ENCODE data around the gene CCDC60. TPM values are rescaled to one million over a fixed set of nuclear protein-coding genes. Genes with fewer than 3 reads are reported as not detected.

CCDC60 gene
- polyA plus RNA-seq, 1 experiment, result not detected

DNA sequence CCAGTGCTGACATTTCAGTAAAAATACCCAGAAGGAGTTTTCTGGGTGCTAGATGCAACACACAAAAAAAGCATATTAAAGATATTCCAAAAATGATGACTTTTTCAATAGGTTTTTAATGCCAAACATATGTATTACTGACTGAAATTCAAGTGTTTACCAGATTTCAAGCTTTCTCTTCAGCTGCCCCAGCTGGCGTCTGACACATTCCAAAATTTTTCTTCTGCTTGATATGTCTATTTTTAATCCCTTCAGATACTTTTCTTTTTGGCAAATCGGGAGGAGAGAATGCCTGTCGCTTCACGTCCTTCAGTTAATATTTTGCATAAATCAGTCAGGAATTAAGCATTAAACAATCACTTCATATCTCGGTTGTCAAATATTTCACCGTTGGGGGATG, 7.1 kb upstream of the CCDC60 start:
- CTCF ChIA-PET, result no interaction called here
- H3K27ac ChIP-seq (ENCODE audit: low read depth, low read length), result no peak overlapping the region
- POLR2A ChIA-PET, result no interaction called here
- no peak for TF ChIP-seq CTCF (IDR thresholded peaks at IDR 0.05; ENCODE audit: low read depth, low read length)
- no peaks in the 10 kb centered on the region for H3K27me3 ChIP-seq (ENCODE audit: control insufficient read depth, insufficient read depth, low read length)
- no peak for DNase-seq (ENCODE audit: low read depth, low spot score)
- no peak overlapping the region for H3K4me3 ChIP-seq (ENCODE audit: low read depth, low read length)
- peaks cover 14% of the 10 kb centered on the region; the same call in 1 of the 2 replicates for H3K9me3 ChIP-seq (ENCODE audit: control insufficient read depth, insufficient read depth, low read length)

GRCh38 chr12:119328111-119328510, 6.4 kb upstream of the CCDC60 start:
- no peak overlapping the region for H3K27ac ChIP-seq (ENCODE audit: low read depth, low read length)
- DNase-seq (ENCODE audit: low read depth, low spot score), result no peak
- TF ChIP-seq CTCF (IDR thresholded peaks at IDR 0.05; ENCODE audit: low read depth, low read length), result no peak
- H3K9me3 ChIP-seq (ENCODE audit: control insufficient read depth, insufficient read depth, low read length), result peaks cover 14% of the 10 kb centered on the region; the same call in 1 of the 2 replicates
- no peaks in the 10 kb centered on the region for H3K27me3 ChIP-seq (ENCODE audit: control insufficient read depth, insufficient read depth, low read length)
- ChIA-PET POLR2A (interaction anchor here (0.6 kb wide), 1 partner anchor 217 kb away, joined by 3 read pairs; no protein-coding TSS in a partner anchor), CTCF (no interaction called here)
- H3K4me3 ChIP-seq (ENCODE audit: low read depth, low read length), result no peak overlapping the region

GRCh38 chr12:119338593-119339363, 4.2 kb downstream of the CCDC60 start:
- Histone ChIP-seq H3K27ac (ENCODE audit: low read depth, low read length) (no peak overlapping the region), H3K9me3 (ENCODE audit: control insufficient read depth, insufficient read depth, low read length) (peaks cover 13% of the 10 kb centered on the region), H3K27me3 (ENCODE audit: control insufficient read depth, insufficient read depth, low read length) (no peaks in the 10 kb centered on the region), H3K4me3 (ENCODE audit: low read depth, low read length) (no peak overlapping the region)
- ChIA-PET POLR2A (no interaction called here), CTCF (no interaction called here)
- no peak for DNase-seq (ENCODE audit: low read depth, low spot score)
- no peak for TF ChIP-seq CTCF (IDR thresholded peaks at IDR 0.05; ENCODE audit: low read depth, low read length)

DNA sequence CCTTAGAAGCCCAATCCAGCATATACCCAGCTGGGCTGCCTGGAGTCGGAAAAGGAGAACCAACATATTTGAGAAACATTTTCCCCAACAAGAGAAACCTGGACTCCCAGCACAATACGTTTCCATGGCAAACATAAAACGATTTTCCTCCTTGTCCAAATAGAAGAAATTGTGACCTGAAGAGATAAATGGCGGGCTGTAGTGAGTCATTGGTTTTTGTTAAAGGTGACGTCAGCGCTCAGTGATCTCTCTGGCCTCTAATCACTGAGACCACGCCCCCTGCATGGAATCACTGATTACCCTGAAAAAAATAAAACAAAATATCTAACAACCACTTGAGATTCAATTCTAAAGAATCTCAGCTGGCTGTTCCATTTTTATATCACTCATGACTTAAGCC, 6.0 kb downstream of the CCDC60 start:
- CTCF ChIA-PET, result no interaction called here

More for the DNA sequence above, 6.0 kb downstream of the CCDC60 start:
- DNase-seq (ENCODE audit: low read depth, low spot score), result no peak
- Histone ChIP-seq H3K9me3 (ENCODE audit: control insufficient read depth, insufficient read depth, low read length) (peaks cover 15% of the 10 kb centered on the region), H3K27me3 (ENCODE audit: control insufficient read depth, insufficient read depth, low read length) (no peaks in the 10 kb centered on the region), H3K4me3 (ENCODE audit: low read depth, low read length) (no peak overlapping the region), H3K27ac (ENCODE audit: low read depth, low read length) (no peak overlapping the region)
- POLR2A ChIA-PET, result no interaction called here
- no peak for TF ChIP-seq CTCF (IDR thresholded peaks at IDR 0.05; ENCODE audit: low read depth, low read length)

All from AG04450 (cell line).